Suprapubic skin (tissue), 4 donors: Measurements from ENCODE around the gene DECR2. TPM values are rescaled to one million over a fixed set of nuclear protein-coding genes. Genes with fewer than 3 reads are reported as not detected.

Experiments
- DNase-seq, 2 donors: peaks; one replicate each; pipeline ENCODE4 v3.0.0-alpha.2; 2019; ENCODE audit warnings: low spot score in 2 of 2
- H3K27ac ChIP-seq: fragments of 200-600 bp; sonication (generic); one replicate; pipeline ENCODE4 v1.5.1; 2019
- H3K27me3 ChIP-seq: fragments of 200-600 bp; sonication (generic); one replicate; pipeline ENCODE4 v1.5.1; 2019
- H3K36me3 ChIP-seq: fragments of 200-600 bp; sonication (generic); one replicate; pipeline ENCODE4 v1.5.1; 2019
- H3K4me1 ChIP-seq: fragments of 200-600 bp; sonication (generic); one replicate; pipeline ENCODE4 v1.5.1; 2019
- H3K4me3 ChIP-seq: fragments of 200-600 bp; sonication (generic); one replicate; pipeline ENCODE4 v1.5.1; 2019; ENCODE audit warnings: mild to moderate bottlenecking
- H3K9me3 ChIP-seq: fragments of 200-600 bp; sonication (generic); one replicate; pipeline ENCODE4 v1.5.1; 2019
- EP300 ChIP-seq: sonication (generic); formaldehyde crosslinking; IDR thresholded peaks from one replicate; pipeline ENCODE4 v1.6.1; 2017; ENCODE audit warnings: antibody characterized with exemption
- POLR2A ChIP-seq, 2 donors: fragments of 450-650 bp; IDR thresholded peaks; one replicate each; pipeline ENCODE4 v1.6.1; 2017; ENCODE audit warnings: antibody characterized with exemption in 2 of 2, mild to moderate bottlenecking in 2 of 2, moderate library complexity in 2 of 2
- POLR2AphosphoS5 ChIP-seq, 3 donors: sonication (generic); formaldehyde crosslinking; IDR thresholded peaks; one replicate each; pipeline ENCODE4 v1.6.1; 2017; ENCODE audit warnings: antibody characterized with exemption in 3 of 3
- WGBS: methylation state at CpG from one replicate; pipeline ENCODE4 v1.1.5; 2018; 5-methylcytosine and 5-hydroxymethylcytosine counted together
- total RNA-seq, 4 donors: library from RNA; depleted of rRNA; stranded (reverse); fragments of >200 nt; gene quantifications; one replicate each; pipeline ENCODE4 v1.1.0, GENCODE V29; 2016
- TF ChIP-seq, protein P1 (sequence below), 2 donors: fragments of 200-600 bp in 1 of 2; fragments of 450-650 bp in 1 of 2; sonication (generic) in 1 of 2; IDR thresholded peaks; one replicate each; pipeline ENCODE4 v1.5.1; 2016 to 2019; ENCODE audit warnings: antibody characterized with exemption in 2 of 2, mild to moderate bottlenecking in 1 of 2, moderate library complexity in 1 of 2

The DECR2 gene
- total RNA-seq, 4 donors from 2014 or later: 9.1 to 23.4 (median 12.3) TPM

GRCh38 chr16:450385-450784 is 48.7 kb downstream of the DECR2 start:
- DNase-seq: no peak
- 69% methylated on average over 8 of the region's 8 CpGs for WGBS
- no peaks in the 10 kb centered on the region for H3K27me3 ChIP-seq
- no peak overlapping the region for H3K27ac ChIP-seq
- no peaks in the 10 kb centered on the region for H3K36me3 ChIP-seq
- H3K9me3 ChIP-seq: no peaks in the 10 kb centered on the region
- peaks cover 5% of the 10 kb centered on the region for H3K4me1 ChIP-seq
- TF ChIP-seq EP300 (no peak), POLR2AphosphoS5 (IDR thresholded peaks at IDR 0.05) (no peak), POLR2A (IDR thresholded peaks at IDR 0.05) (no peak)
- TF ChIP-seq, protein P1, sequence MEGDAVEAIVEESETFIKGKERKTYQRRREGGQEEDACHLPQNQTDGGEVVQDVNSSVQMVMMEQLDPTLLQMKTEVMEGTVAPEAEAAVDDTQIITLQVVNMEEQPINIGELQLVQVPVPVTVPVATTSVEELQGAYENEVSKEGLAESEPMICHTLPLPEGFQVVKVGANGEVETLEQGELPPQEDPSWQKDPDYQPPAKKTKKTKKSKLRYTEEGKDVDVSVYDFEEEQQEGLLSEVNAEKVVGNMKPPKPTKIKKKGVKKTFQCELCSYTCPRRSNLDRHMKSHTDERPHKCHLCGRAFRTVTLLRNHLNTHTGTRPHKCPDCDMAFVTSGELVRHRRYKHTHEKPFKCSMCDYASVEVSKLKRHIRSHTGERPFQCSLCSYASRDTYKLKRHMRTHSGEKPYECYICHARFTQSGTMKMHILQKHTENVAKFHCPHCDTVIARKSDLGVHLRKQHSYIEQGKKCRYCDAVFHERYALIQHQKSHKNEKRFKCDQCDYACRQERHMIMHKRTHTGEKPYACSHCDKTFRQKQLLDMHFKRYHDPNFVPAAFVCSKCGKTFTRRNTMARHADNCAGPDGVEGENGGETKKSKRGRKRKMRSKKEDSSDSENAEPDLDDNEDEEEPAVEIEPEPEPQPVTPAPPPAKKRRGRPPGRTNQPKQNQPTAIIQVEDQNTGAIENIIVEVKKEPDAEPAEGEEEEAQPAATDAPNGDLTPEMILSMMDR (IDR thresholded peaks at IDR 0.05): no peak
- H3K4me3 ChIP-seq: no peak overlapping the region

DNA sequence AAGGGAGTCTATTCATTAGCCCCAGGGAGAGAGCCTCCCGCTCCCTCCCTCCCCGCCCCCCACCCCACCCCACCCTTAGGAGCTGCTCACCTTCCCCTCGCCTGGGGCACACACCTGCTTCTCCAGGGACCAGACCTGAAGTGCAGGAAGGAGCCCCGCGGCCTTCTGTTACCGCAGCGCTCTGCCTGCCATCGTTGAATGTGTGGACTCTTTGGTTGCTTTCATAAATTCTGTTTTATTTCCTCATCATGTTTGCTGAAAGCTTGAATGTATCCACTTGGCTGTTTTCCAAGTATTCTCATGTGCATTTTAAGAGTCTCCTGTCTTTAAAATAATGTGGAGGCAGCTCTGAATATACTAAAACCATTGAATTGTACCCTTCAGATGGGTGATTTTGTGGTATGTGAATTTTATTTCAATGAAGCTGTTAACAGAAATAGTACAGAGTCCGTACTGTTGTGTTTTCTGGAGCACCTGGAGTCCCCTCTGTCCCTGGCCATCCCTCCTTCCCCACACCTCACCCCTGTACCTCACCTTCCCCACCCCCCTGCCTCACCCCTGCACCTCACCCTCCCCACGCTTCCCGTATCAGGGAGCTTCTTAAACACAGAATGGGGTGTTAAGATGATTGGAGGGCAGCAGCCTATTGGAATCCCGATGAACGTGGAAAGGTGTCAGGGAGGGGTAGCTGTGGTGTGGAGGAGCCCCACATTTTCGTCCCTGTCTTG is 49.3 kb downstream of the DECR2 start:
- H3K9me3 ChIP-seq: no peaks in the 10 kb centered on the region
- no peak for DNase-seq

DNA sequence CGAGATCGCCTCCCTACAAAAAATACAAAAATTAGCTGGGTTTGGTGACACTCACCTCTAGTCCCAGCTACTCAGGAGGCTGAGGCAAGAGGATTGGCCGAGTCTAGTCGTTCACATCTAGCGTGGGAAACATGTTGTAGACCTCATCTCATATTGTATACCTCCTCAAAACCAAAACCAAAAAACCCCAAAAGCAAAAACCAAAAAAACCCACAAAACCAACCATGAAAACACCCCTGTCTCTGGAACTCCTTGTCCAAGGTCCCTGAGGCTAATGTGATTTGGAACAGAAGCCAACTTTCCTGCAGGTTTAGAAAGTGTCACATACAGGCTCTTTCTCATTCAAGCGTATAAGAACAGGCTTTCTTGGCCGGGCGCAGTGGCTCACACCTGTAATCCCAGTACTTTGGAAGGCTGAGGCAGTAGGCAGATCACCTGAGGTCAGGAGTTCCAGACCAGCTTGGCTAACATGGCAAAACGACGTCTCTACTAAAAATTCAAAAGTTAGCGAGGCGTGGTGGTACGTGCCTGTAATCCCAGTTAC is 52.8 kb downstream of the DECR2 start:
- Histone ChIP-seq H3K27ac (no peak overlapping the region), H3K9me3 (no peaks in the 10 kb centered on the region), H3K4me1 (peaks cover 21% of the 10 kb centered on the region), H3K27me3 (no peaks in the 10 kb centered on the region), H3K36me3 (no peaks in the 10 kb centered on the region), H3K4me3 (no peak overlapping the region)
- no peak for TF ChIP-seq EP300
- no peak for TF ChIP-seq POLR2AphosphoS5 (IDR thresholded peaks at IDR 0.05)
- no peak for TF ChIP-seq POLR2A (IDR thresholded peaks at IDR 0.05)
- TF ChIP-seq, protein P1 (IDR thresholded peaks at IDR 0.05): no peak
- no peak for DNase-seq
- WGBS: 86% methylated on average over 13 of the region's 13 CpGs

More for the DNA sequence above, 49.3 kb downstream of the DECR2 start:
- H3K4me1 ChIP-seq: peaks cover 5% of the 10 kb centered on the region
- TF ChIP-seq POLR2A (IDR thresholded peaks at IDR 0.05) (no peak), POLR2AphosphoS5 (IDR thresholded peaks at IDR 0.05) (no peak), EP300 (no peak)
- TF ChIP-seq, protein P1 (IDR thresholded peaks at IDR 0.05): no peak
- H3K36me3 ChIP-seq: no peaks in the 10 kb centered on the region
- no peak overlapping the region for H3K4me3 ChIP-seq
- WGBS: 61% methylated on average over 14 of the region's 14 CpGs
- H3K27ac ChIP-seq: no peak overlapping the region
- no peaks in the 10 kb centered on the region for H3K27me3 ChIP-seq

- Histone ChIP-seq H3K4me3 (no peak overlapping the region), H3K27ac (no peak overlapping the region), H3K4me1 (peaks cover 21% of the 10 kb centered on the region), H3K9me3 (no peaks in the 10 kb centered on the region), H3K36me3 (no peaks in the 10 kb centered on the region), H3K27me3 (no peaks in the 10 kb centered on the region)
- TF ChIP-seq, protein P1 (IDR thresholded peaks at IDR 0.05): no peak
- no peak for TF ChIP-seq POLR2A (IDR thresholded peaks at IDR 0.05)
- no peak for TF ChIP-seq POLR2AphosphoS5 (IDR thresholded peaks at IDR 0.05)
- no peak for TF ChIP-seq EP300
- DNase-seq: no peak
- WGBS: 93% methylated on average over 12 of the region's 12 CpGs
Observed at GRCh38 chr16:455453-455852, 53.8 kb downstream of the DECR2 start.

GRCh38 chr16:456891-457483 is 55.3 kb downstream of the DECR2 start:
- TF ChIP-seq POLR2A (IDR thresholded peaks at IDR 0.05) (no peak), POLR2AphosphoS5 (IDR thresholded peaks at IDR 0.05) (no peak), EP300 (no peak)
- TF ChIP-seq, protein P1 (IDR thresholded peaks at IDR 0.05): no peak
- Histone ChIP-seq H3K4me3 (no peak overlapping the region), H3K27ac (peak overlapping the region; percentile 1), H3K9me3 (no peaks in the 10 kb centered on the region), H3K4me1 (peaks cover 21% of the 10 kb centered on the region), H3K27me3 (no peaks in the 10 kb centered on the region), H3K36me3 (peaks cover 9% of the 10 kb centered on the region)
- WGBS: 64% methylated on average over 11 of the region's 11 CpGs
- DNase-seq: no peak
